ENCODE measurements around the gene R3HCC1L.

R3HCC1L gene

DNA sequence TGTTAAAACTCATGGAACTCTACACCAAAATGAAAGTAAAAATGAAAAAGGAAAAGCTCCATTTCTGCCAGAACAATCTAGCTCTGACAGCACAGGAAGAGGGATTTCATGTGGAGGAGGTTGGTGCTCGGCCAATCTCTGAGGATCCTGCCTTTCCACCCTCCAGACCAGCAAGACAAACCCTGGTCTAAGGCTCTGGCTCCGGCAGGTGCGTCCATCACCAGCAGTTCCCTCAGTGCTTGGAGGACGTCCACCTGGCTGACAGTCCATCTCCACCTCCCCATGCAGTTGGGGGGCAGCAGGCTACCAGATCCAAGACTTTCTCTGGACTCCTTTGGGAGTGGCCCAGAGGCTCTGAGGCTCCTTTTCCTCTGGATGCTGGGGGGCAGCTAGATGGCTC, 158.5 kb downstream of the R3HCC1L start:
- no peak for DNase-seq

DNA sequence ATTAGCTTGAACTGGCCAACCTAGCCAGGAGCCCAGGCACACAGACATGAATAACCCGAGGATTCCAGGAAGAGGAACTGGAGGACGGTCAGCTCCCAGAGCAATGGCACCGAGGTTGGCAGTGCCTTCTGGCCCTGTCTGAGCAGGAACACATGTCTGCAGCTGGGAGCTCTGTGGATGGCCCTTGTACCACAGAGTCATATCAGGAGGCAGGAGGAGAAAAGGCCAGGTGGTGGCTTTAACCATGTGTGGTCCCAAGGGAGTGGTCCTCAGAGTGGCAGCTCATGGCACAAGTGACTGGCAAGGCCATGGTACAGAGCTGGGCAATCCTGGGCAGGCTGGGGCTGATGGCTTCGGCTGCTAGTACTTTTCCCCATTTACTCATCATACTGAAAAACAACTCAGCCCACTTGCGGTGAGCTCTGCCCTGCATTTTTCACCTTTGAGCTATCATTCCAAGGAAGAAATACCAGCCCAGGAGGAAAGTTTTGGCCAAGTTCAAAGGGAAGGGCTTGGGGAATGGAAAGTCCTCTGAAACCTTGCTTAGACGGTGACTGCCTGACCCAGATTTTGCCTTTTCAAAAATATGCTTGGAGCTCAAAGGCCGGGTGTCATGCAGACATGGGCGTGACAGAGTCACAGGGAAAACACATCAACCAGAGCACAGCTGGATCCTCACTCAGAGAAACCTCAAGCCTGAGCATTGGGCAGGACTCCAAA, 159.3 kb downstream of the R3HCC1L start:
- no peak for DNase-seq

DNA sequence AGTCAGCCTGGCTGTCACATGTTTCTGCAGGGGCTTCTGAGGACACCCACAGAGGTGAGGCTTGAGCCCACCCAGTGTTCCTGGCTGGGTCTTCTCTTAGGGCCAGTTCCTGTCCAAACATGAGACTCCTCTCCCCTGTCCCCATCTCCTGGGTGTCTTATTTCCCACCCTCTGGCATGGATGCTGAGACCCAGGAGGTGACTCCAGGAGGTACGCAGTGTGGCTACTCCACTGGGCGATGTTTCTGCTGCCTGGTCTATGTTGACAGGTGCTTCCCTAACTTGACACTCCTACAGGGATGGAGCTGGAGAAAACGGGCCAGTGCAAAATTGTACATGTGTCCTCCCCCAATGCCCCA, 159.8 kb downstream of the R3HCC1L start:
- no peak for DNase-seq

Measured in CD4-positive, alpha-beta T cell treated with Interleukin-15 for 1 hour (primary cell).